Measurements from ENCODE around the gene GPR83.
"Not testable (repeated sequence)": the region's sequence is repeated elsewhere in the genome, so short reads cannot be mapped to it uniquely, and the experiment has no call there.

Gene GPR83

GRCh38 chr11:94400839-94401772 is at the start of gene GPR83:
Gene GPR83, minus strand, starts transcription at chr11:94401419. Its CDS starts 172 bp downstream, at chr11:94401247.
- no peak for DNase-seq

DNA sequence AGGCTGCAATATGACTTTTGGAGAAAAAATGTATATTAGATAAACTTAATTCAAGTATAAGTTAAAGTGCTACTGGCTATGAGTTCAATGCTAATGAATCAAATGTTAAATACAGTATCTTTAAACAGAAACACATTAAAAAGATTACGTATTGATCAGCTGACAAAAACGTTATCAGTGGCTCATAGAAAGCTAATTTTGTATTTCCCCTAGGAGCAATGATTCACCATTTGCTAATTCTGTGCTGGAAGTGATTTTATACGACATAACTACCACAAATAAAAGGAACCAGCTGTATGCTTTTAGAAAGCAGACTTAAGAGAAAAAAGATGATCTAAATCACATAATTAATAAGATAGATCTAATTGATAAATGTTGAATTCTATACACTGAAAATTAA is 48.8 kb upstream of the GPR83 start:
- DNase-seq = no peak

GRCh38 chr11:94449437-94449836 is 48.2 kb upstream of the GPR83 start:
- DNase-seq = no peak

GRCh38 chr11:94449029-94449428 is 47.8 kb upstream of the GPR83 start:
- DNase-seq = no peak

- no peak for DNase-seq
Measured at GRCh38 chr11:94447149-94447548, 45.9 kb upstream of the GPR83 start.

DNA sequence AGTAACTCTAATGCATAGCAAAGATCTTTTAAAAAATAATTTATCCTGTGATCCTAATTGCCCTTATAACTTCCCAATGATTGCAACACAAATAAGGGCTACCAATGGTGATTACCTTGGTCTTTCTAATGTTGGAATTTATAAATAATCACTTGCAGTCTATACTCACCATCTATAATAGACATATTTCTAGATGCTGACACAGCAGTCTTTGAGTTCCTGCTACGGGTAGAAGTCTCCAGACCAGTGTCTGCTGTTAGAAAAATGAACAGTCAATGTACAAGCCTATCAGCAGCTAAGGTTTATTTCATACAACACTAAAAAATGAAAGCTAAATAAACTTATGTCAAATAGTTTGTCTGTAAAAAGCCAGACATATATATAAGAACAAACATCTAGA is 44.4 kb upstream of the GPR83 start:
- DNase-seq = no peak

DNA sequence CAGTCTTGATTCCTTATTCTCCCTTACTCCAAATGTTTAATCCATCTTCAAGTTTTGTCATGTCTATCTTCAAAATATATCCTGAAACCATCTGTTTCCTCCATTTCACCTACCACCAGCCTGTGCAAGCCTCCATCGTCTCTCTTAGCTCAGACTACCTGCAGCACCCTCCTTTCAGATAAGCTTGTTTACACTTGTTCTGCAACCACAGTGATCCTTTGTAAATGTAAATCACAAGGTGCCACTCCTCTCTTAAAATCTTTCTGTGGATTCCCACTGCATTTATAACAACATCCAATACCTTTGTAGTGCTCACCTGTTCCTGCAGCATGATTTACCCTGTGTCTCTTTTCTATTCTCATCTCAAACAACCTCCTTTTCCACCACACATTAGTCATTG is 31.8 kb upstream of the GPR83 start:
- no peak for DNase-seq

DNA sequence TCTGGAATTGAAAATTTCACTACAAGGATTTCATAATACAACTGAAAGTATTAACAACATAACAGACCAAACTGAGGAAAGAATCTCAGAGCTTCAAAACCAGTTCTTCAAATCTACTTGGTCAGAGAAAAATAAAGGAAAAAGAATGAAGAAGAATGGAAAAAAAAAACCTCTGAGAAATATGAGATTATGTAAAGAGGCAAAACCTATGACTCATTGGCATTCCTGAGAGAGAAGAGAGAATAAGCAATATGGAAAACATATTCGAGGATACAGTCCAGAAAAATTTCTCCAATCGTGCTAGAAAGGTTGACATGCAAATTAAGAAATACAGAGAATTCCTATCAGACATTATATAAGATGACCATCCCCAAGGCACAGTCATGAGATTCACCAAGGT is 23.4 kb upstream of the GPR83 start:
- DNase-seq = no peak

GRCh38 chr11:94424011-94424410 is 22.8 kb upstream of the GPR83 start:
- no peak for DNase-seq

GRCh38 chr11:94423507-94423906 is 22.3 kb upstream of the GPR83 start:
- no peak for DNase-seq

DNA sequence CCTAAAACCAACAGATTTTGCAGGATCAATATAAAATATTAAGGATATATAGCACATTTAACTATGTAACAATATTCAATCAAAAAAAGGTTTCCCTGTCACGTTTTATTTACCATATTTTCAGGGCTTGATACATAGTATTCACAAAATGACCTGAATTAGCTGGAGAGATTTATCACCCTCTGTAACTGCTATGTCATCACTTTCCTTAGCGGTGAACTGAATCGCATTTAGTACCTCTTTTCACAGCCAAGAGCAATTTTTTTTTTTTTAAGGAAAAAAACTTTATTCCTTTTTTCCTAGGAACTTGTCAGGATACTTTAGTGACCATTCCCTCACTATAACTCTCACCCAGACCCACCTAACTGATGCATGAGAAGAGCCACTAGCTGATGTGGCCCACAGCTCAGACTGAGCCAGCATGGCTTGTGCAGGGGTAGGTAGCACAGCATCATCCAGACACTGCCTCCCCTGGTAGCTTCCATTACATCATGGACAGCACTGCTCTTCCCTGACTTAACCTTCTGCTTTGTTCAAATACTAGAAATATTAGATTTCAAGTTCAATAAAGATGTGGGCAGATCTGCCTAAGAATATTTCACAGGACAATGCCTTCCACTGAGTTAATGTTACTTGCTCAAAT is 17.0 kb upstream of the GPR83 start:
- no peak for DNase-seq

GRCh38 chr11:94417386-94417987 is 16.3 kb upstream of the GPR83 start:
- DNase-seq = no peak

- DNase-seq = no peak
Measured at GRCh38 chr11:94405062-94405833, 4.0 kb upstream of the GPR83 start.

DNA sequence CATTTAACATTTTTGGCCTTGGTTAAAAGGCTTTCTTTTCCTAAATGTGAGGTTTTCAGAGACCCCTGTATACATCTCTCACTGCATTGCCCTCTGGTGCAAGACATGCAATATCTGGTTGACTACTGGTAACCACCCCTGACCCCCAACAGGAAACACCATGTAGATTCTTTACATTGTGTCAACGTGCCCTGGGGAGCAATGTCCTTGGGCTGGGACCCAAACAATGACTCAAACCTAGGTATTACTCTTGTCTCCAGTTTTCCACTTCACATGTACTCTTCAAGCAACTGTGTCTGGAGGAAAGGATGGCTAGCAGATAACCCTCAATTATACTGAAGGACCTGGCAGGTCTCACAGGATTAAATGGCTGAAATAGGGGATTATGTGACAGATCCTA is 1.1 kb upstream of the GPR83 start:
- no peak for DNase-seq

- DNase-seq = no peak
Measured at GRCh38 chr11:94401773-94402265, 600 bp upstream of the GPR83 start.

DNA sequence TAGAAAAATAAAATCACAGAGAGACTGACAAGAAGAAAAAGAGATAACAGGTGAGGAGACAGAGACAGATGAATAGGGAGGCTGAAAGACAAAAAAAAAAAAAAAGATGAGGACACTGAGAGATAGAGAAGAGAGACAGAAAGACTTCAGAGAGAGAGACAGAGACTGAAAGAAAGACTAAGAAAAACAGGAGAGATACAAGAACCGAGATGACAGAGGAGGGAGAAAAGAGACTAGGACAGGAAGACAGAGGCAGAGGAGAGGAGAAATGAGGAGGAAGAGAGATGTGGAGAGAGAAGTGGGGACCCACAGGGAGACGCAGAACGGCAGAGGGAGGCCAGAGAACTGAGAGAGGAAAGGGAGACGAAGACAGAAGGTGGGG is 771 bp downstream of the GPR83 start:
- no peak for DNase-seq

DNA sequence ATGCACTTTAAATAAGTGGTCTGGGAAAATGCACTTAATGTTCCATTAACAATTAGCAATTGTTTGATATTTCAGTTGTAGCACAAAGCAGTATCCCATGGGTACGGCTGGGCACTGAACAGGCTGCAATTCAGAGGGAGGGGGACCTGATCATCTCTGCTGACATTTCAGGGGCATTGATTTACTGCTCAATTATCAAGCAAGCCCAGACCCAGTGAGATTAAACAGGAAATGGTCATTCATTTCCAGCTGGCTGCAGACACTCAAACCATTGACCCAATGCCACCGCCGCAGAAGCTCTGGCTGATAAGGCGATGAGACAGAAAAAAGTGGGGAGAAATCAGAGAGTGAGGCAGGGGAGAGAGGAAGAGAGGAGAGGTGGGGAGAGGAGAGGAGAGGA is 1.2 kb downstream of the GPR83 start:
- DNase-seq = no peak

GRCh38 chr11:94398101-94398500 is 3.1 kb downstream of the GPR83 start:
- DNase-seq = no peak

GRCh38 chr11:94396282-94396681 is 4.9 kb downstream of the GPR83 start:
- no peak for DNase-seq

DNA sequence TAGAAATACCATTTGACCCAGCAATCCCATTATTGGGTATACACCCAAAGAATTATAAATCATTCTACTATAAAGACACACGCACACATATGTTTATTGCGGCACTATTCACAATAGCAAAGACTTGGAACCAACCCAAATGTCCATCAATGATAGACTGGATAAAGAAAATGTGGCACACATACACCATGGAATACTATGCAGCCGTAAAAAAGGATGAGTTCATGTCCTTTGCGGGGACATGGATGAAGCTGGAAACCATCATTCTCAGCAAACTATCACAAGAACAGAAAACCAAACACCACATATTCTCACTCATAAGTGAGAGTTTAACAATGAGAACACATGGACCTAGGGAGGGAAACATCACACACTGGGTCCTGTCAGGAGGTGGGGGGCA is 9.3 kb downstream of the GPR83 start:
- DNase-seq = not testable (repeated sequence)

DNA sequence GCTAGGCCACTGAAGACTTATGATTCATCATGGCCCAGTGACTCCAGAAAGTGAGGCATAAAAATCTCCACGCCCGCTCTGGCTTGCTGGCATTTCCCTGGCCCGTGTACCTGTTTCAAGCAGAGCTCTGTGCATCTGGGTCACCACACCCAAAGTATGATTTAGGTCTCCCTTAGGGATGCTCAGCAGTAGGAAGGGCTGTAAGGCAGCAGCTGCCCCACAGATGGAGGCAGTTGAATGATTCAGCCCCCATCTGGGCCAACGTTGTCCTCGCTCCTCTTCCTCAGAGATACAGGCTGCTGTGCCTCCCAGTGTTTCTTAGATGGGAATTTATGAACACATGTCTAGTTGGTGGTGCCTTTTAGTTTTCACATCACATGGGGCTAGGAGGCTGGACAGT is 21.6 kb downstream of the GPR83 start:
- no peak for DNase-seq

GRCh38 chr11:94376841-94377240 is 24.4 kb downstream of the GPR83 start:
- DNase-seq = no peak

DNA sequence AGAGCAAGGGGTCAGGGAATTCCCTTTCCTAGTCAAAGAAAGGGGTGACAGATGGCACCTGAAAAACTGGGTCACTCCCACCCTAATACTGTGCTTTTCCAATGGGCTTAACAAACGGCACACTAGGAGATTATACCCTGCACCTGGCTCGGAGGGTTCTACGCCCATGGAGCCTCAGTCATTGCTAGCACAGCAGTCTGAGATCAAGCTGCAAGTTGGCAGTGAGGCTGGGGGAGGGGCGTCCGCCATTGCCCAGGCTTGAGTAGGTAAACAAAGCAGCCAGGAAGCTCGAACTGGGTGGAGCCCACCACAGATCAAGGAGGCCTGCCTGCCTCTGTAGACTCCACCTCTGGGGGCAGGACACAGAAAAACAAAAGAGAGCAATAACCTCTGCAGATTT is 30.6 kb downstream of the GPR83 start:
- not testable (repeated sequence) for DNase-seq
